Measurements from ENCODE around the gene CYCS.
"Not testable (repeated sequence)": the region's sequence is repeated elsewhere in the genome, so short reads cannot be mapped to it uniquely, and the experiment has no call there.

CYCS gene

DNA sequence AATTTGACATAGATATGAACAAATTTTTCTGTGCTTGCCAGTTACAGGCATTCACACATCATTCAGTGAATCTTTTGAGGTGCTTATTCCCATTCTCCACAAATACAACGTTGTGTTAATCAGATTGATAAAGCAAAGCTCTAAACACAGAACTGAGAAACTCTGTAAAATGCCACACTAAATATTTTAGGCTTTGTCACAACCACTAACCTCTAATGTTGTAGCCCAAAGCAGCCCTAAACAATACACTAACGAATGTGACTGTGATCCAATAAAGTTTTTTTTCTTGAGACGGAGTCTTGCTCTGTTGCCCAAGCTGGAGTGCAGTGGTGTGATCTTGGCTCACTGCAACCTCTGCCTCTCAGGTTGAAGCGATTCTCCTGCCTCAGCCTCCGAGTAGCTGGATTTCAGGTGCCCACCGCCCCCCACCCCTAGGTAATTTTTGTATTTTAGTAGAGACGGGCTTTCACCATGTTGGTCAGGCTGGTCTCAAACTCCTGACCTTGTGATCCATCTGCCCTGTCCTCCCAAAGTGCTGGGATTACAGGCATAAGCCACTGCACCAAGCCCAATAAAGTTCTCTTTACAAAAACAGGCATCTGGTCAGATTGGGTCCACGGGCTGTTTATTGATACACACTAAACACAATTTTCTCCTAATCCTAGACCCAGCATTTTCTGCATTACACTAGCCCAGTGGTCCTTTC lies 6.9 kb downstream of the CYCS start:
- no peak for DNase-seq (ENCODE audit: low read depth in 2 of 2)

DNA sequence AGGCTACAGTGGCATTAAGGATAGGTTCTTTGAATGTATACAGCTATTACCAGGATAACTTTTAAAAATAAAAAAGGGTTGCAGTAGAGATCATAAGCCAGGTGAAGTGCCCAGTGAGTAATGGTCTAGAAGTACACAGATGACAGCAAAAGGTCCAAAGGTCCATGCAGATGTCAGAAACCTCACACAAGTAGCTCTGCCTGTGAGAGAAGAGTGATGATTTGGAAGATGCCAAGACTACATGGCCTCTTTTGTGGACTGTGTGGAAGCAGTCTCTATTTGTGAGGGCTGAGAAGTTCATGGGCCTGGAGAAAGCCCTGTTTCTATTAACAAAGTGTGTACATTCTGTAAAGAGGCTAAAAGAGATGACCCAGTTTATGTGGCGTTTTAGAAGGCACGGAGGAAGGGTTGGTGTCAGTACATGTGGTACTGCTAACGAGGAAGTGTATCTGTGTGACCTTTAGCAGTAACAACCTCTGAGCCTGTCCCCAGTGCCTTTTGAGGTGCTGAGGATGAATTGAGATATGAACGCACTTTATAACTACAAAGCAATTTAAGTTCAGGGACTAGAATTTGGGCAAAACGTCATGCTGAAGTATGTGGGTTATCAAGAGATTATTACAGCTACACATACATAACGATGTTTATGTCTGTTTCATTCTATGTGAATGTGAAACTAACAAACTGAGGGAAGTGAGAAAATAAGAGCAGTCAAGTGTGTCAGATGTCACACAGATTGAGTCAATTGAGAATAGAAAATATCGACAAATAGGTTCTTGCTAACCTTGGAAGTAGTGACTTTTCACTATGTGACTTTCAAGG lies 7.6 kb downstream of the CYCS start:
- DNase-seq (ENCODE audit: low read depth in 2 of 2), result no peak

DNA sequence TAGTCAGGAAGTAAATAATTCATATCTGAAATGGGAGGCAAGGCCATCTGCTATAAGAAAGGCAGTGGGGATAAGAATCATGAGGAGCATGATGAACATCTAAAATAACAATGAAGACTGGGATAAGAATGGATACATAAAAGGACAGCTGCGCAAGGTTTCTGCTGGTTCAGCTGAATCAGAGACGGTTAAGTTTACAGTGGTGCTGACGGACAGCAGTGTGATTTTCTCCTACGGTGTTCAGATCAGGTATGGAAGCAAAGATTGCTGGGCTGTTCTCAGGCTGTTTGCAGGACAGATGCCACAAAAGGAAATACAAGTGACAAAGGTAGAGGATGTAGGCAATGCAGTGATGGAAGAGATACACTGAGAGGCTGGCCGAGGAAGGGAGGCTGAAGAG lies 8.4 kb downstream of the CYCS start:
- DNase-seq (ENCODE audit: low read depth in 2 of 2), result no peak

DNA sequence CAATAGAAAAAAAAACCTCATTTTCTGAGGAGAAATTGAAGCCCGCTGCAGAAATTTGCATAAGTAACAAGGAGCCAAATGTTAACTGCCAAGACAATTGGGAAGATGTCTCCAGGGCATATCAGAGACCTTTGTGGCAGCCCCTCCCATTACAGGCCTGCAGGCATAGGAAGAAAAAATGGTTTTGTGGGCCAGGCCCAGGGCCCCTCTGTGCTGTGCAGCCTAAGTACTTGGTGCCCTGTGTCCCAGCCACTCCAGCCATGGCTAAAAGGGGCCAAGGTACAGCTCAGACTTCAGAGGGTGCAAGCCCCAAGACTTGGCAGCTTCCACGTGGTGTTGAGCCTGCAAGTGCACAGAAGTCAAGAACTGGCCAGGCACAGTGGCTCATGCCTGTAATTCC lies 14.5 kb downstream of the CYCS start:
- not testable (repeated sequence) for DNase-seq (ENCODE audit: low read depth in 2 of 2)

DNA sequence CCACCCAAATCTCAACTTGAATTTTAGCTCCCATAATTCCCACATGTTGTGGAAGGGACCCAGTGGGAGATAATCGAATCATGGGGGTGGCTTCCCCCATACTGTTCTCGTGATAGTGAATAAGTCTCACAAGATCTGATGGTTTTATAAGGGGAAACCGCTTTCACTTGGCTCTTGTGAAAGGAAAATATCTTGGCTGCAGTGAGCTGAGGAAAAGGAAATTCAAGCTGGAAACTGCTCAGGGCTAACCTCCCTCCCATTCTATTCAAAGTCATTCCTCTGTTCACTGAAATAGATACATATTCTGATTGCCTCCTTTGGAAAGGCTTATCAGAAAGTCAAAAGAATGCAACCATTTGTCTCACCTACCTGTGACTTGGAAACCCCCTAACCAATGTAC lies 15.8 kb downstream of the CYCS start:
- no peak for DNase-seq (ENCODE audit: low read depth in 2 of 2)

DNA sequence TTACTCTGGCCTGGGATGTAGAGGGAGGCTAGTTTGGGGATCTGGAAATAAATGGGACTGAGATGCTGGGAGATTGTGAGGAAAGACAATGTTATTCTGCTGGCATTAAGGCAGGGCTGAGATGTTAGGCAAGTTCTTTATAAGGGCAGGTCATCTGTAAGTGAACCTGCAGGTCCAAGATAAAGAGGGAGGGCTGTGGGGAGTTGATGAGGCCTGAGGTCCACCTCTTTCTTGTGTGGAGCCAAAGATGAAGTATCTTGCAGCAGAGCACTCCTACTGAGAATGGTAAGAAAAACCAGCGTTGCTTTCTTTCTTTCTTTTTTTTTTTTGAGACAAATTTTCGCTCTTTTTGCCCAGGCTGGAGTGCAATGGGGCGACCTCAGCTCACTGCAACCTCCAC lies 19.1 kb downstream of the CYCS start:
- no peak for DNase-seq (ENCODE audit: low read depth in 2 of 2)

DNA sequence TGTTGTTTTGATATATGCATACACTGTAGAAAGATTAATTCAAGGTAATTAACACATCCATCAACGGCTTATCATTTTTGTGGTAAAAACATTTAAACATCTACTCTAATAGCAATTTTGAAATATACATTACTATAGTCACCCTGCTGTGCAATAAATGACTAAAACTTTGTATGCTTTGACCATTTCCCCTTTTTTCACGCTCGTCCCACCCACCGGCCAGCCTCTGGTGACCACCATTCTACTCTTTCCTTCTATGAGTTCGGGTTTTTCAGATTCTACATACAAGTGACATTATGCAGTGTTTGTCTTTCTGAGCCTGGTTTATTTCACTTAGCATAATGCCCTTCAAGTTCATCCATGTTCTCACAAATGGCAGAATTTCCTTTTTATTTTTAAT lies 21.3 kb downstream of the CYCS start:
- DNase-seq (ENCODE audit: low read depth in 2 of 2), result no peak

DNA sequence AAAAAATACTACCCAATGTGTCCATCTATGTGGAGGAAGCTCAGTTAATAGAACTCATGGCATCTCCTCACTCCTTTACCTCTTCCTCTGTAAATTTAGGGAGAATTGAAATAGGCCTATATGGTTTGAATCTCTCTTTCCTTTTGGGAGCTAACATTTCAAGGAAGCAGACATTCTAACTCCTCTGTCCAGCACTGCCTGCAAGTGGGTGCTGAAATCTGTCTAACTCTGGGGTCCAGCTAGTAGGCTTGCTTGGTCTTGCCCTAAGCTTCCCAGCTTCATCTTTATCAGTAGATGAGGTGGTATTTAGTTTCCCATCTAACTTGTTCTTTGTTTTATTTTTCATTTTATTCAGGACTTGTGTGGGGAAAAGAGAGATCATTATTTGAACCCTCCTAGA lies 23.2 kb downstream of the CYCS start:
- no peak for DNase-seq (ENCODE audit: low read depth in 2 of 2)

DNA sequence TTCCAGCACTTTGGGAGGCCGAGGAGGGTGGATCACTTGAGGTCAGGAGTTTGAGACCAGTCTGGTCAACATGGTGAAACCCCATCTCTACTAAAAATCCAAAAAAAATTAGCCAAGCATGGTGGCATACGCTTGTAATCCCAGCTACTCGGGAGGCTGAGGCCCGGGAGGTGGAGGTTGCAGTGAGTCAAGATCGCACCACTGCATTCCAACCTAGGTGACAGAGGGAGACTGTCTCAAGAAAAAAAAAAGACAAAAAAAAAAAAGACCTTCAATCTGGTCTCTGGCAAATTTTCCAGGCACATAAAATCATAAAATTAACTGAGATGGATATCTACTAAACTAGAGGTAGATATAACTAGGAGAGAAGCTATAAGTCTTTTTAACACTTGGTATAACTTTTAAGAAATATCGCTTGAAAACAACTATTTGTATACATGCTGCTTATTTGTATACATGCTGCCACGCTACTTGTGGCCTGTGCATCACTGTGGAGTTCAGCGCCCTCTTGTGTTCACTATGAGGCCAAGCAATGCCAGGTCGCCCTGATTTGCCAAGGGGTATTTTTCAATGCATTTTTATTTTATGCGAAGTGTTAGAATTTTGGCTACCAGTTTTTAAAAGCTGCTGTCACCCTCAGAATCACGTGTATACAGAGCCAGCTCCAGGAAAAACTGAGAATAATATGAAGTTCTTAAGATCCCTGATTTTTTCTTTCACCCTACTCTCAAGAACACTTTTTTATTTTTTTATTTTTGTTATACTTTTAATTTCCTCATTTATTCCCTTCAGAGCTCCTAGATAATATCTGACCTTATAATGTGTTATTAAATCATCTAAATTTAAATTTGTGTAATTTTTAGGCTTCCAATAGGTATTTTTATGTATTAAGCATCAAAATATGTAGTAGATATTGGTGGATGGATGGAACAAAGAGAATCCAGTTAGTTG lies 26.7 kb downstream of the CYCS start:
- DNase-seq (ENCODE audit: low read depth in 2 of 2), result peak; percentile 15 to 20

DNA sequence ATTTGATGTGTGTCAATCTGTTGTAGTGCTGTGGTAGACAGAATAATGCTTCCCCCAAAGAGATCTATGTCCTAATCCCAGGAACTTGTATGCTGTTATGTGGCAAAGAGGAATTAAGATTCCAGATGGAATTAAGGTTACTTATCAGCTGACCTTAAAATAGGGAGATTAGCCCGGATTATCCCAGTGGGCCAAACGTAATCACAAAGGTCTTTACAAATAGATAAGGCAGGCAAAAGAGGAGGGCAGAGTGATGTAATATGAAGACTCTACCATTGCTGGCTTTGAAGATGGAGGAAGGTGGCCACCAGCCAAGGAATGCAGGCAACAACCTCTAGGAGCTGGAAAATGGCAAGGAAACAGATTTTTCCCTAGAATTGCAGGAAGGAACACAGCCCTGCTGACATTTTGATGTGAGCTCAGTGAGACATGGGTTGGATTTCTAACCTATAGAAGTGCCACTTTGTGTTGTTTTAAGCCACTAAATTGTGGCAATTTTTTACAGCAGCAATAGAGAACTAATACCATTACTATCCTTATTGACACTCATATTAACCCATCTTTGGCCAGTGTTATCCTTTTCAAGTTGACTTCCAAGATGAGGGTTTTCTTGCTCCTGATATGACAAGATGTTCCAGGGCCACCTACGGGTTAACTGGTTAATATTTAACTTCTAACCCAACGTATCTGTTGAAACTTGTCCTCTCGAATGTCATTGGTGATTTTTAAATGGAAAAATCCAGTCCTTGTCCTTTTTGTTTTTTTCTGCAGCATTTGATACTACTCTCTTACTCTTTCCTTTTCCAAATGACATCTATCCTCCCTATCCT lies 29.3 kb downstream of the CYCS start:
- no peak for DNase-seq (ENCODE audit: low read depth in 2 of 2)

DNA sequence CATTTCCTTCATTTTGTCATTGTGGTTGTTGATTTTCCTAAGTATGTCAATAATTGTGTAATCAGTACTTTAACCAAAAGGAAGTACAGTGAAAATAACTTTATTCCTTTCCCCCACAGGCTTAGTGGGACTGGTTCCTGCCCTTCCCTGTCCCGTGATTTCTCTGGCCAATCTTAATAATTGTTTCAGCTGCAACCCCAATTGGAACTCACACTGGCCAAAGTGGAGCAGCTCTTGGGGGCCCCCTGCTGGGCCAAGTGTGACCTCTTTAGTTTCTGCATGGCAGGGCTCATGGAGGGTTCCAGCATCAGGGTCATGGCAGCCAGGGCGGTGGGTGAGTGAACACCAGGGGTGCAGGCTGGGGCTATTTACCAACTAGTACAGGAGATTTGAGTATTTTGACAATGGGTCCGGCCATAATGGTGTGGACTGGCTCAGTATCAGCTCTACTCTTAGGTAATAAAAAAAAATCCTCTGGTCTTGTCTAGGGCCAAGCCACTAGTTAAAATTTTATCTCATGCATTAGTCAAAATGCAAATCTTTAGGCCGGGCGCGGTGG lies 31.7 kb downstream of the CYCS start:
- DNase-seq (ENCODE audit: low read depth in 2 of 2), result peak; percentile 44 to 56

DNA sequence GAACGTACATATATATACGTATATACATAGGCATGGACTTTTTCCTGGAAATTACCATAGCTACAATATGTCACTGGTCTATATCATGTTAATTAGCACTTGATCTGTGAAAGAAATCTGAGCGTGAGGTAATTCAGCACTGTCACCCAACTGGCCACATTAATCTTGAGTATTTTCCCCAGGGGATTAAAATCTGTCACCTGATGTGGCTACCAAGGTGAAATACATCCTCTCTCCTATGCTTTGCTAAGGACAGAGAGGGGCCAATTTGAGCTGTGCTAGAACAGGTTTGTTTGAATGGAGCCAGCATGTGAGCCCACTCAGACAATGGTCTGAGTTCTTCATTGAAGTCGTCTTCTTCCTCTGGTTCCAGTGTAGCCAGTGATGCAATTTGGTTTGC lies 33.3 kb downstream of the CYCS start:
- no peak for DNase-seq (ENCODE audit: low read depth in 2 of 2)

DNA sequence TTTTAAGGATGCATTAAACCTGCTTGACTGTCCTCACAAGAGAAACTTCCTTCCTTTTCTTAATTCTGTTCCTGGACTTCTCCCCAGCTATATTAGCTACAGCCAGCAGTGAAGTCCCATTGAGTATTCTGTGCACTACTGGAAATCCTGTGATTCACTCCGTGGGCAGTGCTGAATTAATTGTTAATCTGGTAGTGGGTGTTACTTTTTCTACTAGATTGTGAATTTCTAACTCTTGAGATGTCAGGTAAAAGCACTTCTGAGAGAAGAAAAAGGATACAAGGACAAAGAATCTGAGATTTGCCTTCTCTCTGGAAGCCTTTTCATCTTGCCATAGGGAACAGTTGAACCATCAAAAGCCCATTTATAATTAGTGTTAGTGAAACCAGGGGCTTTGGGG lies 33.9 kb downstream of the CYCS start:
- no peak for DNase-seq (ENCODE audit: low read depth in 2 of 2)

DNA sequence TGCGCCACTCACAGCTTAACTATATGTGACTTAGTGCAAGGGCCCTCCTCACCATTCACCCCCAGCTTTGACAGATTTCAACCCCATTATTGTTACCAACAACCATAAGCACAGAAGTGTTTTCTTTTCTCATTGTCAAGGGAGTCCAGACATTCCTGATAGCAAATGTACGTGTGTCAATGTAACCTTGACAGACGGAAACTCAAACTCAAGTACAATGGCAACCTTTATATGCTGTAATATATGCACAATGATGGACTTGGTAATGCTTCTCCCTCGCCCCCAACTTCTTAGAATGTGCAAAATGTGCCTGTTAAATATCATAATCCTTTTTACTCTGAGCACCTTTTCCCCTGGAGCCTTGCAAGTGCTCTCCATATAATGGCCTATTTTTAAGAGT lies 34.7 kb downstream of the CYCS start:
- no peak for DNase-seq (ENCODE audit: low read depth in 2 of 2)

DNA sequence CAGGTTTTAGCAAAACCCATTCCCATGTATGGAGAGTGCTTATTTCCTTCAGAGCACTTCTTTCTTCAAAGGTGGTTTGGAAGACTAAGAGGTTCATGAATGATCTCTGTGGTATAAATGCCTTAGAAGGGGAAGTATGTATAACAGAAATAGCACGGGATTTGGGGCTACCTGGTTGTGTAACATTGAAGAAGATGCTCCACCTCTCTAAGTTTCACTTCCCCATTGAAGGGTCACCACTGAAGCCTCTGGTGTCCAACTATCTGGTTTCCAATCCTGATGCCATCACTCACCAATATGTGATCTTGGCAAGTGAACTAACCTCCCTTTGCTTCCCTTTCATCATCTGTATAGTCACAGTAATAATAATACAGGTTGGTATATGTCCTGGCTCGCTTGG lies 37.2 kb downstream of the CYCS start:
- no peak for DNase-seq (ENCODE audit: low read depth in 2 of 2)

DNA sequence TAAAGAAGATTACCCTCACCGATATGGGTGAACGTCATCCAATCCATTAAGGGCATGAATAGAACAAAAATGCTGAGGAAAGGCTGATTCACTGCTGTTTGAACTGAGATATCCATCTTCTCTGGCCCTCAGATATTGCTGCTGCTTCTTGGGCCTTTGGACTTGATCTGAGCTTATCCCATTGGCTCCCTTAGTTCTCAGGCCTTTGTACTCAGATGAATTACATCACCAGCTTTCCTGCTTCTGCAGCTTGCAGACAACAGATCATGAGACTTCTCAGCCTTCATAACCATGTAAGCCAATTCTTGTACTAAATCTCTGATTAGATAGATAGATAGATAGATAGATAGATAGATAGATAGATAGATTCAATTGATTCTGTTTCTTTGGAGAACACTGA lies 40.2 kb downstream of the CYCS start:
- DNase-seq (ENCODE audit: low read depth in 2 of 2), result no peak

DNA sequence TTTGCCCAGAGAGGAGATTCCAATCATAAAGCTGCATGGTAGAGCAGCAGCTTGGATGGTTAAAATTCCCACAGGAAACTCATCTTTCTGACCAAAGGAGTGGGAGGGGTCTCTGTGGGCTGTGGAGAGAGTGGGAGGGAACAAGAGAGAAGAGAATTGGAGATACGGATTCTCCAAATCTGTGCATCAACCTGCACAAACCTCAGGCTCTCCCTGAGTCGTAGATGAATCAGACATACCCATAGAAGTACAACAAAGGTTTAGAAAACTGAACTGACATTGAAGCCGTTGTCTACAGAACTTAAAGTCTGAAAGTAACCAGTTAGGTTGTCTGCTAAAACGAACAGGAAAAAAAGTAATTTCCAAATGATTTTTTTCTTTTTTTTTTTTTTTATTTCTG lies 41.9 kb downstream of the CYCS start:
- DNase-seq (ENCODE audit: low read depth in 2 of 2), result no peak

DNA sequence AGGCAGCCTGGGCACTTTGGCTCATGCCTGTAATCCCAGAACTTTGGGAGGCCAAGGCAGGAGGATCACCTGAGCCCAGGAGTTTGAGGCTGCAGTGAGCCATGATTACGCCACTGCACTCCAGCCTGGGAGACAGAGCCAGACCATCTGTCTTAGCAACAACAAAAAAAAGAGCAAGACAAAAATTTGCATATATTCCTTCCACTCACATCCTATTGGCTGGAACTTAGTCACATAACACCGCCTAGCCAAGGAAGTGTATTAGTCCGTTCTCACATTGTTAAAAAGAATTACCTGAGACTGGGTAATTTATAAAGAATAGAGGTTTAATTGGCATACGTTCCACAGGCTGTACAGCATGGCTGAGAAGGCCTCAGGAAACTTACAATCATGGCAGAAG lies 43.0 kb downstream of the CYCS start:
- DNase-seq (ENCODE audit: low read depth in 2 of 2), result not testable (repeated sequence)

DNA sequence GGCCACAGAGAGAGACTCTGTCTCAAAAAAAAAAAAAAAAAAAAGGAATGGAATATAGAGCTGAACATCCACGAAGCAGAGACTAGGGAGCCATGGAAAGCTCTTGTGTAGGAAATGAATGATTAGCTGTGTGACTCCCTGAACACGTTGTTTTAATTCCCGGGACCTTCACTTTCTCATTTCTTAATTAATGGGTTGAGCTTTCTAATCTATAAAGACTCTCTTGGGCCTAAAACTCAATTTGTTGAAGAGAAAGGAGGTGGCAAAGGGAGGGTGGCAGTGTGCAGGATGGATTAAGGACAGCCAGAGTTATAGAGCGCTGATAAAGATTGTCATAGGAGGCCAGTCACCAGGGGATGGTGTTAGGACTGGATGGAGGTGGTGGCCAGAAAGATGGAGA lies 48.0 kb downstream of the CYCS start:
- DNase-seq (ENCODE audit: low read depth in 2 of 2), result no peak

DNA sequence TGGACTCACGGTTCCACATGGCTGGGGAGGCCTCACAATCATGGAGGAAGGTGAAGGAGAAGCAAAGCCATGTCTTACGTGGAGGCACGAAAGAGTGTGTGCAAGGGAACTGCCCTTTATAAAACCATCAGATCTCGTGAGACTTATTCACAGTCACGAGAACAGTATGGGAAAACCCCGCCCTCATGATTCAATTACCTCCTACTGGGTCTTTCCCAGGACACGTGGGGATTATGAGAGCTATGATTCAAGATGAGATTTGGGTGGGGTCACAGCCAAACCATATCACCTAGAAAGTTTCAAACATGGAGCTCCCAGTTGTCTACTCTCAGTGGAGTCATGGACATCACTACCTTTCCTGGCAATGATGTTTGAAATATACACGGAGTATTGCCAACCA lies 49.6 kb downstream of the CYCS start:
- DNase-seq (ENCODE audit: low read depth in 2 of 2), result no peak

DNA sequence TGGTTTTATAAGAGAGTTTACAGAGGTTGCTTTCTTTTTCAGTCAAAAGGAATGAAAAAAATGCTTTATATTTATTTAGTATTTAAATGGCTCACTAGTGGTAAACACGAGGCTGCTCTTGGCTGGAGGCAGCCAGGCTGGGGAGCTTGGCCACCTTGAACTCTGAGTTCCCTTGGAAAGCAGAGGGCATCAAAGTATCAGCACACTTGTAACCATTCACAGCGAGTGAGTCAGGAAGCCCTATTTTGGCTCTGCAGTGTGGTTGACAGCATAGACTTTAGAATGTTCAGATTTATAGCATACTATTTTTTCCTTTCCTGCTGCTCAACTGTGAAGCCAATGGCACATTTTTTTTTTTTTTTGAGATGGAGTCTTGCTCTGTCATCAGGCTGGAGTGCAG lies 51.6 kb downstream of the CYCS start:
- peak; percentile 20 to 25 for DNase-seq (ENCODE audit: low read depth in 2 of 2)

Data from fibroblast of skin of left quadriceps (primary cell).